GM23248 (cell line): ENCODE measurements around the gene PLCG1. TPM values are rescaled to one million over a fixed set of nuclear protein-coding genes. Genes with fewer than 3 reads are reported as not detected.

ENCODE experiments used
- DNase-seq: peaks from one replicate; pipeline ENCODE4 v3.0.0-alpha.2; 2015
- H2AFZ ChIP-seq: fragments of 200-600 bp; sonication (generic); 2 replicates; pipeline ENCODE4 v1.6.1; 2016; ENCODE audit warnings: antibody characterized with exemption
- H3F3A ChIP-seq: fragments of 200-600 bp; sonication (generic); 2 replicates; pipeline ENCODE4 v1.6.1; 2016; ENCODE audit warnings: mild to moderate bottlenecking, antibody characterized with exemption, mixed run types; ENCODE audit not compliant: insufficient read depth
- H3K27ac ChIP-seq: fragments of 200-600 bp; sonication (generic); 2 replicates; pipeline ENCODE4 v1.5.1; 2016; ENCODE audit warnings: mild to moderate bottlenecking
- H3K27me3 ChIP-seq: fragments of 200-600 bp; sonication (generic); replicated peaks from 2 replicates; pipeline ENCODE4 v1.6.1; 2016; ENCODE audit warnings: mild to moderate bottlenecking; ENCODE audit not compliant: insufficient read depth
- H3K36me3 ChIP-seq: fragments of 200-600 bp; sonication (generic); 2 replicates; pipeline ENCODE4 v1.6.1; 2016; ENCODE audit warnings: low read depth, mild to moderate bottlenecking
- H3K4me1 ChIP-seq: fragments of 200-600 bp; sonication (generic); 2 replicates; pipeline ENCODE4 v1.6.1; 2016; ENCODE audit warnings: mild to moderate bottlenecking; ENCODE audit not compliant: insufficient read depth
- H3K4me2 ChIP-seq: fragments of 200-600 bp; sonication (generic); one replicate; pipeline ENCODE4 v1.6.1; 2016; ENCODE audit warnings: mild to moderate bottlenecking; ENCODE audit not compliant: unreplicated experiment
- H3K4me3 ChIP-seq: fragments of 200-600 bp; sonication (generic); 2 replicates; pipeline ENCODE4 v1.5.1; 2016; ENCODE audit warnings: mild to moderate bottlenecking
- H3K79me2 ChIP-seq: fragments of 200-600 bp; sonication (generic); 2 replicates; pipeline ENCODE4 v1.6.1; 2016; ENCODE audit warnings: mild to moderate bottlenecking; ENCODE audit not compliant: insufficient read depth
- H3K9ac ChIP-seq: fragments of 200-600 bp; sonication (generic); 2 replicates; pipeline ENCODE4 v1.6.1; 2016; ENCODE audit warnings: mild to moderate bottlenecking
- H3K9me2 ChIP-seq: fragments of 200-600 bp; sonication (generic); 2 replicates; pipeline ENCODE4 v1.6.1; 2016; ENCODE audit warnings: mixed run types, mild to moderate bottlenecking, moderate library complexity; ENCODE audit not compliant: insufficient read depth
- H3K9me3 ChIP-seq: fragments of 200-600 bp; sonication (generic); one replicate; pipeline ENCODE4 v1.6.1; 2017; ENCODE audit warnings: low read depth
- H4K20me1 ChIP-seq: fragments of 200-600 bp; sonication (generic); 2 replicates; pipeline ENCODE4 v1.6.0; 2016; ENCODE audit not compliant: insufficient read depth
- EZH2 ChIP-seq: fragments of 200-600 bp; sonication (generic); IDR thresholded peaks from 2 replicates; pipeline ENCODE4 v1.6.1; 2018; ENCODE audit warnings: antibody characterized with exemption, mild to moderate bottlenecking; ENCODE audit not compliant: insufficient read depth, poor library complexity, severe bottlenecking
- EZH2phosphoT487 ChIP-seq: fragments of 200-600 bp; sonication (generic); IDR thresholded peaks from 2 replicates; pipeline ENCODE4 v1.6.1; 2018; ENCODE audit warnings: antibody characterized with exemption, moderate library complexity, mild to moderate bottlenecking, low read depth; ENCODE audit not compliant: insufficient read depth
- WGBS, 2 experiments: methylation state at CpG; one replicate each; pipeline ENCODE4 v1.1.6; 2015 to 2017; ENCODE audit warnings: low lambda C conversion rate in 2 of 2, low coverage in 1 of 2; ENCODE audit errors: missing lambda C conversion rate in 2 of 2; 5-methylcytosine and 5-hydroxymethylcytosine counted together
- in situ Hi-C: fragments of 300-500 bp; cut with MboI; formaldehyde crosslinking; loops from 2 replicates; pipeline ENCODE4 v1.15.0; 2020
- polyA plus RNA-seq: library from polyadenylated mRNA; unstranded; fragments of >200 nt; fragmentation: Nextera tagmentation; extraction: Ambion mirVana; gene quantifications from 2 replicates; pipeline ENCODE4 v1.2.1, GENCODE V29; 2016
- total RNA-seq: library from RNA; depleted of rRNA; stranded (reverse); fragments of >200 nt; shearing (Covaris generic); gene quantifications from 2 replicates; pipeline ENCODE4 v1.2.3, GENCODE V29; 2014

Gene PLCG1
- total and polyA plus RNA-seq, 2 experiments from 2014 or later: 8.3 to 32.6 TPM

DNA sequence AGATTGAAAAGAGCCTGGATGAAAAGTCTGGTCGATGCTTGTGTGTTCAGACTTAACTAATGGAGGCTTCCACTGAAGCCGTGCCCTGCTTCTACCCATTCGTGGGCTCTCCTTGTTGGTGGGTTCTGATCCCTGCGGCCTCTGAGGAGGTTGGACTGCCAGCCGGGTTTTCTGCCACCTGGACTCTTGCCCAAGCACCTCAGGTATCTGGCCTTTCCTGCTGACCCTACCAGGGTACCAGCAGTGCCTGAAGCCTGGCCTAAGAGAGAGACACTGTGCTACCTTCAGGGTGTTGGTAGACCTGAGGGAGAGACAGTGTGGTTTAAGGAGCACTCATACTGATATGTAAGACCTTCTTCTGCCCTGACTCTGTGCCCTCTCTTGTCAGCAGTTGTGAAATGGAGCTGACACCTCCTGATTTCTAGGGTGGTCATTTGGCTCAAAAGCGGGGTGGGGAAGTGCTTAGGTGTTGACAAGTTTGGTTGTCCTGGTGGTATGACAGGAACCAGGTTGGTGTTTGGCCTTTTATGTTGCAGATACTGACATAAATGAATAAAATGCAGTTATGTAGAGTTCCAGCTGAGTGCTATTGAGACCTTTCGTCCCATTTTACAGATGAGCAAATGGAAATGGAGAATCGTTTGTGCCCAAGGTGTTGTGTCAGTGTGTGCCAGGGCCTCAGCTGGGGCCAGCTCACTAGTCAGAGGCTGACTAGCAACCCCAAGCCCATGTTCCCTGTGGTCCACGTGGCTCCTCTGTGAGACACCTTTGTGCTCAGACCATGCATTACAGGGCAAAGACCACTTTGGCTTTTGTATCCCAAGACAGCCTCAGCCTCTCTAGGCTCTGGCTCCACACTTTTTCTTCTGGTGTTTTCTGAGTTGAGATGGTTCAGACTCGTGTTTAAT lies 3.1 kb downstream of the PLCG1 start:
- Histone ChIP-seq H3K4me3 (no peak overlapping the region), H3K79me2 (peaks cover 79% of the 10 kb centered on the region), H3K36me3 (no peaks in the 10 kb centered on the region), H3K4me2 (no peak overlapping the region), H3K9me2 (no peaks in the 10 kb centered on the region), H3K27me3 (no peaks in the 10 kb centered on the region), H2AFZ (no peak overlapping the region), H3K27ac (no peak overlapping the region), H4K20me1 (no peaks in the 10 kb centered on the region), H3K9me3 (no peaks in the 10 kb centered on the region), H3F3A (no peaks in the 10 kb centered on the region), H3K4me1 (peaks cover 14% of the 10 kb centered on the region; the same call in 1 of the 2 replicates), H3K9ac (peak overlapping the region; percentile 23; the same call in 1 of the 2 replicates)
- no peak for DNase-seq
- in situ Hi-C loops: no loop called here
- no peak for TF ChIP-seq EZH2
- TF ChIP-seq EZH2phosphoT487: no peak
- 68 to 72% methylated on average over 10 of the region's 10 CpGs for WGBS, 2 experiments

- in situ Hi-C loops: no loop called here
- peak overlapping the region; percentile 23; the same call in 1 of the 2 replicates for H3K9ac ChIP-seq
- H3K9me3 ChIP-seq: no peaks in the 10 kb centered on the region
- no peaks in the 10 kb centered on the region for H3K36me3 ChIP-seq
- peaks cover 18% of the 10 kb centered on the region; the same call in 1 of the 2 replicates for H3K4me1 ChIP-seq
- no peaks in the 10 kb centered on the region for H3K27me3 ChIP-seq
- TF ChIP-seq EZH2phosphoT487 (no peak), EZH2 (no peak)
- H3K79me2 ChIP-seq: peaks cover 87% of the 10 kb centered on the region
- no peak overlapping the region for H3K4me2 ChIP-seq
- DNase-seq: peak; percentile 31
- no peak overlapping the region for H3K4me3 ChIP-seq
- no peaks in the 10 kb centered on the region for H4K20me1 ChIP-seq
- H3K9me2 ChIP-seq: no peaks in the 10 kb centered on the region
- H2AFZ ChIP-seq: no peak overlapping the region
- WGBS, 2 experiments: 50 to 59% methylated on average over 7 to 8 of the region's 8 CpGs
- no peaks in the 10 kb centered on the region for H3F3A ChIP-seq
- no peak overlapping the region for H3K27ac ChIP-seq
These were observed 3.9 kb downstream of the PLCG1 start for GRCh38 chr20:41141153-41141815.

DNA sequence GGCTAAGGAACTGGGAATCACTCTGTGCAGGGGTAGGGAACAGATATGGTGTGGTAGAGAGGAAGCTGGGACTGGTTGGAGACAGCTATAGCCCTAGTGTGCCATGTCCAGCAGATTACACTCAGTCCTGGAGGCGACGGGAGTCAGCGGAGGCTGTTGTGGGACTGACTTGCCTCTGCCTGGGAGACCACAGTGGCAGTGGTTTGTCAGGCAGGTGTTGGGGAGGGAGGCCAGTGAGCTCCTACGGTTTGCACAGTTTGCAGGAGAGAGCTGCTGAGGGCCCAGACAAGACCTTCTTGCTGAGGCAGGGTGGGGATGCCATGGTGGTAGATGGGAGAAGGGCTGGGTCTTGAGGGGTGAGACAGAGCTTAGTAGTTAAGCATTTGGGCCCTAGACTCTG lies 4.9 kb downstream of the PLCG1 start:
- no peak for DNase-seq
- 71 to 79% methylated on average over 4 of the region's 4 CpGs for WGBS, 2 experiments
- TF ChIP-seq EZH2phosphoT487: no peak
- TF ChIP-seq EZH2: no peak
- no peaks in the 10 kb centered on the region for H3F3A ChIP-seq
- H3K79me2 ChIP-seq: peaks cover 97% of the 10 kb centered on the region
- no peak overlapping the region for H3K4me2 ChIP-seq
- no peak overlapping the region for H3K9ac ChIP-seq
- H3K27me3 ChIP-seq: no peaks in the 10 kb centered on the region
- peaks cover 18% of the 10 kb centered on the region; the same call in 1 of the 2 replicates for H3K4me1 ChIP-seq
- H3K36me3 ChIP-seq: no peaks in the 10 kb centered on the region
- H3K9me3 ChIP-seq: no peaks in the 10 kb centered on the region
- no peaks in the 10 kb centered on the region for H3K9me2 ChIP-seq
- H3K27ac ChIP-seq: no peak overlapping the region
- no peak overlapping the region for H3K4me3 ChIP-seq
- no peak overlapping the region for H2AFZ ChIP-seq
- in situ Hi-C loops: no loop called here
- no peaks in the 10 kb centered on the region for H4K20me1 ChIP-seq

GRCh38 chr20:41142919-41143318 lies 5.6 kb downstream of the PLCG1 start:
- Histone ChIP-seq H3K79me2 (peaks cover 99% of the 10 kb centered on the region), H3K4me2 (no peak overlapping the region), H2AFZ (no peak overlapping the region), H3K9ac (no peak overlapping the region), H3K4me1 (peaks cover 18% of the 10 kb centered on the region; the same call in 1 of the 2 replicates), H4K20me1 (no peaks in the 10 kb centered on the region), H3K27ac (no peak overlapping the region), H3K9me2 (no peaks in the 10 kb centered on the region), H3F3A (no peaks in the 10 kb centered on the region), H3K36me3 (no peaks in the 10 kb centered on the region), H3K27me3 (no peaks in the 10 kb centered on the region), H3K9me3 (no peaks in the 10 kb centered on the region), H3K4me3 (no peak overlapping the region)
- 79 to 90% methylated on average over 5 of the region's 5 CpGs for WGBS, 2 experiments
- in situ Hi-C loops: no loop called here
- TF ChIP-seq EZH2phosphoT487 (no peak), EZH2 (no peak)
- no peak for DNase-seq
